HepG2 (cell line): Measurements from ENCODE around the gene ANXA6.

Experiments used
- GATAD1 ChIP-seq: IDR thresholded peaks from 2 replicates; pipeline ENCODE4 v1.6.1; 2016; ENCODE audit warnings: missing genetic modification reagents, missing compliant biosample characterization
- NR3C1 ChIP-seq: sonication (generic); formaldehyde crosslinking; IDR thresholded peaks from 2 replicates; pipeline ENCODE4 v1.4.0; 2020; ENCODE audit warnings: missing genetic modification reagents
- TF ChIP-seq, protein P1 (sequence below): sonication (generic); formaldehyde crosslinking; IDR thresholded peaks from 2 replicates; pipeline ENCODE4 v1.5.0; 2020; ENCODE audit warnings: mild to moderate bottlenecking, missing genetic modification reagents, moderate library complexity

DNA sequence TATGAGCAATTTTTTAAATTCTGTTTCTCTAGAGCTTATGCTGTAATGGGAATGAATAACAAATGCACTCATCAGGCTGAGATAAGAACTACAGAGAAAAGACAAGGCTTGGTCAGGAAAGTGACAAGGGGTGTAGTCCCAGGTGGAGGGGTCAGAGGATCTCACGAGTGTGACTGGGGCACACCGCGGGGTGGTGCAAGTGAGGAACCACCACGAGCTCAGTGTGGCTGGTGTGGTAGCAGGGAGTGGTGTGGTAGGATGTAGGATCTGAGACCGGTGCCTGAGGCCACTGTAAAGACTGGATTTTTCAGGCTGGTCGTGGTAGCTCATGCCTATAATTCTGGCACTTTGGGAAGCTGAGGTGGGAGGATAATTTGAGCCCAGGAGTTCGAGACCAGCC, 9.0 kb downstream of the ANXA6 start:
- TF ChIP-seq, protein P1, sequence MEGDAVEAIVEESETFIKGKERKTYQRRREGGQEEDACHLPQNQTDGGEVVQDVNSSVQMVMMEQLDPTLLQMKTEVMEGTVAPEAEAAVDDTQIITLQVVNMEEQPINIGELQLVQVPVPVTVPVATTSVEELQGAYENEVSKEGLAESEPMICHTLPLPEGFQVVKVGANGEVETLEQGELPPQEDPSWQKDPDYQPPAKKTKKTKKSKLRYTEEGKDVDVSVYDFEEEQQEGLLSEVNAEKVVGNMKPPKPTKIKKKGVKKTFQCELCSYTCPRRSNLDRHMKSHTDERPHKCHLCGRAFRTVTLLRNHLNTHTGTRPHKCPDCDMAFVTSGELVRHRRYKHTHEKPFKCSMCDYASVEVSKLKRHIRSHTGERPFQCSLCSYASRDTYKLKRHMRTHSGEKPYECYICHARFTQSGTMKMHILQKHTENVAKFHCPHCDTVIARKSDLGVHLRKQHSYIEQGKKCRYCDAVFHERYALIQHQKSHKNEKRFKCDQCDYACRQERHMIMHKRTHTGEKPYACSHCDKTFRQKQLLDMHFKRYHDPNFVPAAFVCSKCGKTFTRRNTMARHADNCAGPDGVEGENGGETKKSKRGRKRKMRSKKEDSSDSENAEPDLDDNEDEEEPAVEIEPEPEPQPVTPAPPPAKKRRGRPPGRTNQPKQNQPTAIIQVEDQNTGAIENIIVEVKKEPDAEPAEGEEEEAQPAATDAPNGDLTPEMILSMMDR (CRISPR knock-in tag): no peak
- no peak for TF ChIP-seq GATAD1 (CRISPR knock-in tag)
- TF ChIP-seq NR3C1: no peak
